LNCaP clone FGC (cell line): ENCODE measurements around the gene DYSF.

Source experiments
- DNase-seq: peaks from one replicate; pipeline ENCODE4 v3.0.0-alpha.2; 2011; ENCODE audit warnings: low read depth
- H3K4me3 ChIP-seq: 2 replicates; pipeline ENCODE4 v1.5.1; 2011; ENCODE audit warnings: mild to moderate bottlenecking, low read depth, low read length, control low read depth
- CTCF ChIP-seq: IDR thresholded peaks from 2 replicates; pipeline ENCODE4 v1.5.1; 2012; ENCODE audit warnings: mild to moderate bottlenecking; ENCODE audit not compliant: control insufficient read depth, insufficient read depth; ENCODE audit errors: extremely low read depth

DYSF gene

GRCh38 chr2:71689393-71689792, 236.0 kb downstream of the DYSF start:
- DNase-seq: no peak
- TF ChIP-seq CTCF: no peak
- no peak overlapping the region for H3K4me3 ChIP-seq

- TF ChIP-seq CTCF: no peak
- H3K4me3 ChIP-seq: no peak overlapping the region
- no peak for DNase-seq
These were observed 236.8 kb downstream of the DYSF start for GRCh38 chr2:71689968-71690834.

GRCh38 chr2:71690876-71691475, 237.6 kb downstream of the DYSF start:
- H3K4me3 ChIP-seq: no peak overlapping the region
- no peak for DNase-seq
- TF ChIP-seq CTCF: no peak

- no peak for DNase-seq
- TF ChIP-seq CTCF: no peak
- no peak overlapping the region for H3K4me3 ChIP-seq
These were observed 238.5 kb downstream of the DYSF start for GRCh38 chr2:71691747-71692441.

- no peak for DNase-seq
- H3K4me3 ChIP-seq: no peak overlapping the region
- no peak for TF ChIP-seq CTCF
These were observed 239.4 kb downstream of the DYSF start for GRCh38 chr2:71692621-71693277.

GRCh38 chr2:71693286-71694270, 240.2 kb downstream of the DYSF start:
- no peak for DNase-seq
- no peak for TF ChIP-seq CTCF
- no peak overlapping the region for H3K4me3 ChIP-seq
